ENCODE data around the gene PDLIM1. TPM values are rescaled to one million over a fixed set of nuclear protein-coding genes. Genes with fewer than 3 reads are reported as not detected.

The PDLIM1 gene
- total RNA-seq, 1 experiment from 2014 or later, result 115 TPM

DNA sequence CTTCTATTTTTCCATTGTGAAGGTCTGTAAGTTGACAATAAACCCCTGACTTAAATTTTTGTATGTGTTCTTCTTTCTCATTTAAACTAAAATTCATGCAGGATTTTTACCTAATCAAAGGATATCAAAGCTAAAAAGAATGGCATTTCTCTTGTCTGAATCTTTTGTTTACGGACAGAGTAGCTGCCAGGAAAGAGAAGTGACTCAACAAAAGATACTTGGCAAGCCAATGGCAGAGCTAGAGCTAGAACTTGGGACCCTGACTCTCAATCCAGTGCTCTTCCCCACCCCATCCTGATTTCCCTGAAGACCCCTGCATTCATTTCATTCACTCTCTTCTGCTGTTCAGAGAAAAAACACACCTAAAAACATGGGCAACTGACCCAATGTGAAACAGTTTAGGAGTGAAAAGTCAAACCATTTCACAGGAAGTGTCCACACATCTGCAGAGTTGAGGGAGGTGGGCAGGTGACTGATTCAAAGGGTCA is 40.2 kb upstream of the PDLIM1 start:
- Histone ChIP-seq H2AFZ (ENCODE audit: low read length) (no peak overlapping the region), H3K4ac (ENCODE audit: low read depth, low read length) (no peak overlapping the region), H3K4me2 (ENCODE audit: insufficient read depth, insufficient read length, low read length) (no peak overlapping the region), H3K4me1 (ENCODE audit: insufficient read depth, low read length) (no peaks in the 10 kb centered on the region), H2AK5ac (ENCODE audit: insufficient read length, low read length) (no peak overlapping the region), H3K27me3 (ENCODE audit: insufficient read depth, low read length) (no peaks in the 10 kb centered on the region), H3K27ac (ENCODE audit: insufficient read length, low read depth, low read length) (no peak overlapping the region), H3K23me2 (ENCODE audit: insufficient read length, low read depth, low read length, poor library complexity, severe bottlenecking) (no peaks in the 10 kb centered on the region), H4K5ac (ENCODE audit: insufficient read length, low read depth, low read length) (no peak overlapping the region), H3K9me3 (ENCODE audit: control insufficient read depth, low read depth, low read length) (no peaks in the 10 kb centered on the region), H3K18ac (ENCODE audit: insufficient read length, low read depth, low read length) (no peak overlapping the region), H2BK20ac (ENCODE audit: low read depth, low read length, poor library complexity, severe bottlenecking) (no peak overlapping the region), H2BK120ac (ENCODE audit: low read depth, low read length, poor library complexity, severe bottlenecking) (no peak overlapping the region), H3K9ac (ENCODE audit: extremely low read depth, insufficient read length, low read length) (no peak overlapping the region), H4K20me1 (ENCODE audit: control insufficient read depth, insufficient read depth, insufficient read length) (no peaks in the 10 kb centered on the region), H3K79me1 (ENCODE audit: insufficient read depth, low read depth, low read length, poor library complexity, severe bottlenecking) (no peaks in the 10 kb centered on the region), H3K23ac (ENCODE audit: insufficient read length, low read depth, low read length) (no peak overlapping the region), H2BK5ac (ENCODE audit: insufficient read length, low read length) (no peak overlapping the region), H3K14ac (ENCODE audit: insufficient read depth, low read length) (no peak overlapping the region), H2BK15ac (ENCODE audit: low read depth, low read length) (no peak overlapping the region), H4K8ac (replicated peaks; ENCODE audit: insufficient read length, low read depth, low read length) (no peak overlapping the region), H3K79me2 (ENCODE audit: insufficient read depth, low read length) (no peaks in the 10 kb centered on the region), H3K56ac (ENCODE audit: insufficient read length, low read depth, low read length) (no peak overlapping the region), H2BK12ac (ENCODE audit: insufficient read length, low read depth, low read length) (no peak overlapping the region), H3T11ph (ENCODE audit: low read length) (no peak overlapping the region), H4K91ac (ENCODE audit: insufficient read length, low read depth, low read length) (no peak overlapping the region)
- H3K9me3 Mint-ChIP-seq, result no peaks in the 10 kb centered on the region
- H3K4me3 Mint-ChIP-seq, result no peak overlapping the region
- WGBS (ENCODE audit: extremely low coverage, insufficient read length, low lambda C conversion rate), result no CpG with 5 or more reads among the region's 1 CpG
- H3K4me1 Mint-ChIP-seq, result peaks cover 30 to 33% of the 10 kb centered on the region in 2 experiments
- no peak for TF ChIP-seq CTCF (conservative IDR thresholded peaks at IDR 0.05)
- peaks cover 0 to 11% (median 3%) of the 10 kb centered on the region in 3 experiments; a peak in 5 of 7 replicates for H3K36me3 Mint-ChIP-seq (ENCODE audit: insufficient read depth in 1 of 3, low read depth in 3 of 3)
- no peak for DNase-seq
- peaks cover 18% of the 10 kb centered on the region for H3K27me3 Mint-ChIP-seq (ENCODE audit: low read depth)
- no peak overlapping the region for H3K27ac Mint-ChIP-seq
